ENCODE measurements around the gene TNFAIP6.

GRCh38 chr2:151325581-151326095, 31.8 kb upstream of the TNFAIP6 start:
- no peak for TF ChIP-seq CTCF (IDR thresholded peaks at IDR 0.05)
- no peak for TF ChIP-seq POLR2A (IDR thresholded peaks at IDR 0.05)
